ENCODE data around the gene ABCD1. TPM values are rescaled to one million over a fixed set of nuclear protein-coding genes. Genes with fewer than 3 reads are reported as not detected.
"Not testable (repeated sequence)": the region's sequence is repeated elsewhere in the genome, so short reads cannot be mapped to it uniquely, and the experiment has no call there.

The ABCD1 gene
- polyA plus RNA-seq, 1 donor from 2014 or later: 3.6 TPM

GRCh38 chrX:153719701-153720100 is 5.0 kb upstream of the ABCD1 start:
- no peaks in the 10 kb centered on the region for H3K36me3 Mint-ChIP-seq
- H3K9me3 Mint-ChIP-seq: no peaks in the 10 kb centered on the region
- H3K4me1 Mint-ChIP-seq: peaks cover 0 to 13% (median 4%) of the 10 kb centered on the region in 3 donors
- no peak overlapping the region for H3K27ac Mint-ChIP-seq
- H3K27me3 Mint-ChIP-seq: no peaks in the 10 kb centered on the region
- peak overlapping the region in 1 of 4 donors; percentile 38 for H3K4me3 Mint-ChIP-seq

DNA sequence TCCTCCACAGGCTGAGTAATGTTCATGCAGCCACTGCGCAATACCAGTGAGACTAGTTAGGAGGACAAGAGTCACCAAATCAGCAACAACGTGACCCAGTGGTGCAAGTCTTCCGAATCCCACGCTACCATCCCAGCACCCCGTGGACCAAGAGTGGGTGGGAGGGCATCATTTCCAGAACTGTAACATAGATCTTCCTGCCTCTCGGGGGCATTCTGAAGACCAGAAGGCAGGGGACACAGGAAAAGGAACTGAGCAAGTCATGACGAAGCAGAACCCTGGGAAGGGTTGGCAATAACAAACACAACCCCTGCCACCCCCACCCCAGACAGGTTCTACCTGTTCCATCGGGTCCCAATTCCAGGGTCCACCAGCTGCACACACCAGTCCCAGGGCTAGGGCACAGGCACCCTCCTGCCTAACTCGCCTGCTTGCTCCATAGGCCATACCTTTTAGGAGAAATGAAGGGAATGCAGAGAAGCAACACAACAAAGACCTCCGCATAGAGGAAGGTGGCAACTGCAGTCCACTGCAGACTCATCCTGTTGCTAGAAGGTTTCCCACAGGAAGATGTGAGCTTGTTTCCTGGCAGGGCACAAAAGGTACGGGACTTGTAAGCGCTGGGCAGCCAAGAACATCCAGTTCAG is 1.8 kb upstream of the ABCD1 start:
- H3K4me1 Mint-ChIP-seq: peaks cover 0 to 21% (median 12%) of the 10 kb centered on the region in 3 donors
- H3K27ac Mint-ChIP-seq: peak overlapping the region in 2 of 3 donors; percentile 83 to 91
- H3K27me3 Mint-ChIP-seq: peaks cover 2% of the 10 kb centered on the region
- H3K4me3 Mint-ChIP-seq: peak overlapping the region; percentile 82 to 92 (median 90)
- no peaks in the 10 kb centered on the region for H3K36me3 Mint-ChIP-seq
- no peaks in the 10 kb centered on the region for H3K9me3 Mint-ChIP-seq

GRCh38 chrX:153723351-153724251 is 1.1 kb upstream of the ABCD1 start:
- Mint-ChIP-seq H3K4me3 (peak overlapping the region; percentile 82 to 92 (median 90)), H3K4me1 (peaks cover 0 to 22% (median 13%) of the 10 kb centered on the region in 3 donors), H3K9me3 (no peaks in the 10 kb centered on the region), H3K36me3 (no peaks in the 10 kb centered on the region), H3K27ac (peak overlapping the region; percentile 77 to 91 (median 83)), H3K27me3 (peaks cover 2% of the 10 kb centered on the region)

DNA sequence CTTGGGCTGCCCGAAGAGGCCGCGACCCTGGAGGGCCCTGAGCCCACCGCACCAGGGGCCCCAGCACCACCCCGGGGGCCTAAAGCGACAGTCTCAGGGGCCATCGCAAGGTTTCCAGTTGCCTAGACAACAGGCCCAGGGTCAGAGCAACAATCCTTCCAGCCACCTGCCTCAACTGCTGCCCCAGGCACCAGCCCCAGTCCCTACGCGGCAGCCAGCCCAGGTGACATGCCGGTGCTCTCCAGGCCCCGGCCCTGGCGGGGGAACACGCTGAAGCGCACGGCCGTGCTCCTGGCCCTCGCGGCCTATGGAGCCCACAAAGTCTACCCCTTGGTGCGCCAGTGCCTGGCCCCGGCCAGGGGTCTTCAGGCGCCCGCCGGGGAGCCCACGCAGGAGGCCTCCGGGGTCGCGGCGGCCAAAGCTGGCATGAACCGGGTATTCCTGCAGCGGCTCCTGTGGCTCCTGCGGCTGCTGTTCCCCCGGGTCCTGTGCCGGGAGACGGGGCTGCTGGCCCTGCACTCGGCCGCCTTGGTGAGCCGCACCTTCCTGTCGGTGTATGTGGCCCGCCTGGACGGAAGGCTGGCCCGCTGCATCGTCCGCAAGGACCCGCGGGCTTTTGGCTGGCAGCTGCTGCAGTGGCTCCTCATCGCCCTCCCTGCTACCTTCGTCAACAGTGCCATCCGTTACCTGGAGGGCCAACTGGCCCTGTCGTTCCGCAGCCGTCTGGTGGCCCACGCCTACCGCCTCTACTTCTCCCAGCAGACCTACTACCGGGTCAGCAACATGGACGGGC is 579 bp downstream of the ABCD1 start:
- H3K4me3 Mint-ChIP-seq: peak overlapping the region in 2 of 4 donors; percentile 41 to 92
- no peaks in the 10 kb centered on the region for H3K9me3 Mint-ChIP-seq
- peaks cover 0 to 19% (median 15%) of the 10 kb centered on the region in 3 donors for H3K4me1 Mint-ChIP-seq
- H3K27ac Mint-ChIP-seq: peak overlapping the region in 1 of 3 donors; percentile 91
- no peaks in the 10 kb centered on the region for H3K36me3 Mint-ChIP-seq
- H3K27me3 Mint-ChIP-seq: peaks cover 2% of the 10 kb centered on the region

DNA sequence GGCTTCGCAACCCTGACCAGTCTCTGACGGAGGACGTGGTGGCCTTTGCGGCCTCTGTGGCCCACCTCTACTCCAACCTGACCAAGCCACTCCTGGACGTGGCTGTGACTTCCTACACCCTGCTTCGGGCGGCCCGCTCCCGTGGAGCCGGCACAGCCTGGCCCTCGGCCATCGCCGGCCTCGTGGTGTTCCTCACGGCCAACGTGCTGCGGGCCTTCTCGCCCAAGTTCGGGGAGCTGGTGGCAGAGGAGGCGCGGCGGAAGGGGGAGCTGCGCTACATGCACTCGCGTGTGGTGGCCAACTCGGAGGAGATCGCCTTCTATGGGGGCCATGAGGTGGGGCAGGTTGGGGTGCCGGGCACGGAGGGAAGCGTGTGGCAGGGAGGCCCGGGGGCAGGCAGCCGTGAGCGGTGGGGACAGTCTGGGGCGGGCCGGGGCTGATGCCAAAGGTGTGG is 1.2 kb downstream of the ABCD1 start:
- Mint-ChIP-seq H3K4me3 (peak overlapping the region in 3 of 4 donors; percentile 75 to 86 (median 78)), H3K4me1 (peaks cover 4 to 19% (median 16%) of the 10 kb centered on the region in 3 donors), H3K27ac (peak overlapping the region in 1 of 3 donors; percentile 86), H3K9me3 (no peaks in the 10 kb centered on the region), H3K36me3 (no peaks in the 10 kb centered on the region), H3K27me3 (peaks cover 2% of the 10 kb centered on the region)

DNA sequence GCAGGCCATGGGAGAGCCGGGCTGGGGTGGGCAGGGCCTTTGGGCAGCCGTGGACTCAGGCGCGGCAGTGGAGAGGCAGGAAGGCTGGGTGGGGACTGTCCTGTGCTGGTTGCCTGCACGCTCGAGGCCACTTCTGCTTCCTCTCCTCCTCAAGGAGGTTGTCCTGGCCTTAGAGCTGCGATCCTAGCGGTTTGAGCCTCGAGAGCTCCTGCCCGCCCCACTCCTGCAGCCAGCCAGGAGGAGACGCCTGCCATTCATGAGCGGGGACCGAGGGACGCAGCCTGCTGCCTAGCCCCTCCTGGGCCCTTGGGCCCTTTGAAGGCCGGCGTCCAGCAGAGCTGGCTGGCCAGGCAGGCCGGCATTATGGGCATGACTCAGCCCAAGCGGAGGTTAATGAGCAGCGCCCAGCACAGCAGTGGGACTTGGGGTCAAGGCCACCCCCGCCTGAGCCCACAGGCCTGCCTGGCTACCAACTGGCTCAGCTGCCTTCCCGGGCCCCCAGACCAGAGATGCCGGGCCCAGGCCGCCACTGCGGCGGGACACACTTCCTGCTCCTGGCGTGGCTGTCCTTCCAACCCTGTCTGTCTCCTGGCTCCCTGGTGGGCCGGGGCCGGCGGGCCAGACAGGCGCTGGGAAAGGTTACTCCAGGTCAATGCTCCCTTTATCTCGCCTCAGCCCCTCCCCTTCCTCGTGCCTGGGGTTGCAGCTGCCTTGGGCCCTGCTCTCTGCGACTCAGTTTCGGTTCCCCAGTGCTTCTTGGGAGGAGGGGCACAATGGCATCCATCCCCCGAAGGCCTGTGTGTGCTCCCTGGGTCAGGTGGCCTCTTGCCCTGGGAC is 1.8 kb downstream of the ABCD1 start:
- peak overlapping the region; percentile 85 to 98 (median 86) for H3K27ac Mint-ChIP-seq

GRCh38 chrX:153727123-153727931 is 2.7 kb downstream of the ABCD1 start:
- no peaks in the 10 kb centered on the region for H3K36me3 Mint-ChIP-seq
- peak overlapping the region; percentile 70 to 92 (median 78) for H3K4me3 Mint-ChIP-seq
- H3K4me1 Mint-ChIP-seq: peaks cover 10 to 22% (median 12%) of the 10 kb centered on the region in 3 donors
- H3K9me3 Mint-ChIP-seq: peaks cover 0 to 9% (median 3%) of the 10 kb centered on the region in 3 donors
- peak overlapping the region; percentile 85 to 98 (median 86) for H3K27ac Mint-ChIP-seq
- peaks cover 2% of the 10 kb centered on the region for H3K27me3 Mint-ChIP-seq

More for the DNA sequence above, 1.8 kb downstream of the ABCD1 start:
- Mint-ChIP-seq H3K4me3 (peak overlapping the region; percentile 70 to 92 (median 78)), H3K27me3 (peaks cover 2% of the 10 kb centered on the region), H3K9me3 (peaks cover 0 to 4% (median 2%) of the 10 kb centered on the region in 3 donors), H3K36me3 (no peaks in the 10 kb centered on the region), H3K4me1 (peaks cover 10 to 23% (median 16%) of the 10 kb centered on the region in 3 donors)

DNA sequence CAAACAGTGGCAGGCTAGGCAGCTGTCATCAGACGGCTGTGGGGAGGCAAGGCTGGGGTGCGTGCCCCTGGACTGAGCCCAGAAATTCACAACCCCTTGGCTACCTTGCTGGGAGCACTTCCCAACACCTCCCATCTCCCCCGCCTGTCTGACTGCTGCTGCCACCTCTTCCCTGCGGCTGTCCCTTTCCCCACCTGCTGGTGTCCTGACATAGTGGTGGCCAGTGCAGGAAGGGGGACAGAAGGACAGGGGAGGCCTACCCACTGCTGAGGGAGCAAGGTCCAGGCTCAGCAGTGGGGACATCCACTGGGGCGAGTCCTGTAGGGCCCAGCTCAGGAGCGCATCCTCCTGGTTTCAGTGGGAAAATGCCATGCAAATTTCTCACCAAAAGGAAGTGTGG is 3.4 kb downstream of the ABCD1 start:
- Mint-ChIP-seq H3K27ac (peak overlapping the region in 2 of 3 donors; percentile 86 to 98), H3K9me3 (peaks cover 0 to 9% (median 3%) of the 10 kb centered on the region in 3 donors), H3K27me3 (peaks cover 2% of the 10 kb centered on the region), H3K4me1 (peaks cover 10 to 19% (median 12%) of the 10 kb centered on the region in 3 donors), H3K36me3 (no peaks in the 10 kb centered on the region), H3K4me3 (no peak overlapping the region)

DNA sequence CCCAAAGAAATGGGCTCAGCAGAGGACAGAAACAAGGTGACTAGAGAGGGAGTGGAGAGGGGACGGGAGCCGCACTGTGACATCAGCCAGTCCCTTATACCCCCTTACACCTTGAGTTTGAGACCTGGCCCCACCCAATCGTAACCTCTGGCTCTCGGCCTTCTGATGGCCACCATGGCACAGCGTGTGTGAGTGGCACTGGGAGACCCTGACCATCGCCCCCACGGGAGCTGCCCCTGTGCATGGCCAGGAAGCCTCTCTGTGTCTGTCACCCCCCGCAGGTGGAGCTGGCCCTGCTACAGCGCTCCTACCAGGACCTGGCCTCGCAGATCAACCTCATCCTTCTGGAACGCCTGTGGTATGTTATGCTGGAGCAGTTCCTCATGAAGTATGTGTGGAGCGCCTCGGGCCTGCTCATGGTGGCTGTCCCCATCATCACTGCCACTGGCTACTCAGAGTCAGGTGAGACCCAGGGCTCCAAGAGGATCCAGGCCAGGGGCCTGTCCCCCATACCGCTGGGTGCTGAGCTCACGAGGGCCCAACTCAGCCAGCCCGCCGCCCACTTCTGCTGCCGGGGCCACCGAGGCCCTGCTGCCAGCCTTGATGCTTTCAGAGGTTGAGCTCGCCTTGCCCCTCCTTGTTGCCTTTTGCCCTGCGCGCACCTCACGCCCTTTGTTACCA is 4.4 kb downstream of the ABCD1 start:
- Mint-ChIP-seq H3K4me1 (peaks cover 10 to 19% (median 12%) of the 10 kb centered on the region in 3 donors), H3K36me3 (no peaks in the 10 kb centered on the region), H3K27ac (no peak overlapping the region), H3K9me3 (peaks cover 0 to 9% (median 3%) of the 10 kb centered on the region in 3 donors), H3K27me3 (peaks cover 2% of the 10 kb centered on the region), H3K4me3 (no peak overlapping the region)

- H3K9me3 Mint-ChIP-seq, H3K27me3 Mint-ChIP-seq, H3K27ac Mint-ChIP-seq, H3K36me3 Mint-ChIP-seq: not testable (repeated sequence)
- Mint-ChIP-seq H3K4me1 (peaks cover 14 to 21% (median 14%) of the 10 kb centered on the region in 3 donors), H3K4me3 (peak overlapping the region in 1 of 4 donors; percentile 28)
Measured at GRCh38 chrX:153730115-153730514, 5.5 kb downstream of the ABCD1 start.

GRCh38 chrX:153731117-153731844 is 6.6 kb downstream of the ABCD1 start:
- Mint-ChIP-seq H3K27me3 (peaks cover under 1% of the 10 kb centered on the region), H3K9me3 (peaks cover 0 to 9% (median 3%) of the 10 kb centered on the region in 3 donors), H3K27ac (peak overlapping the region in 1 of 3 donors; percentile 57), H3K36me3 (no peaks in the 10 kb centered on the region), H3K4me3 (peak overlapping the region in 2 of 4 donors; percentile 0 to 50), H3K4me1 (peaks cover 19 to 27% (median 20%) of the 10 kb centered on the region in 3 donors)

- H3K27me3 Mint-ChIP-seq: no peaks in the 10 kb centered on the region
- H3K27ac Mint-ChIP-seq: no peak overlapping the region
- peaks cover 0 to 9% (median 3%) of the 10 kb centered on the region in 3 donors for H3K9me3 Mint-ChIP-seq
- no peak overlapping the region for H3K4me3 Mint-ChIP-seq
- H3K36me3 Mint-ChIP-seq: no peaks in the 10 kb centered on the region
- peaks cover 17 to 25% (median 20%) of the 10 kb centered on the region in 3 donors for H3K4me1 Mint-ChIP-seq
Measured at GRCh38 chrX:153731845-153732215, 7.2 kb downstream of the ABCD1 start.
